OCI-LY1 (cell line): ENCODE results near the gene MAP2K7.

Experiments
- H2AFZ ChIP-seq: fragments of 200-600 bp; sonication (generic), shearing (Covaris generic); 2 replicates; pipeline ENCODE4 v1.6.0; 2014; ENCODE audit warnings: antibody characterized with exemption, mild to moderate bottlenecking, low read length
- H3F3A ChIP-seq: fragments of 200-600 bp; sonication (generic), shearing (Covaris generic); 2 replicates; pipeline ENCODE4 v1.6.0; 2014; ENCODE audit warnings: mild to moderate bottlenecking, antibody characterized with exemption, low read length, moderate library complexity; ENCODE audit not compliant: insufficient read depth
- H3K27ac ChIP-seq: fragments of 200-600 bp; sonication (generic); 2 replicates; pipeline ENCODE4 v1.5.1; 2014; ENCODE audit warnings: low read length, mixed run types, mild to moderate bottlenecking, low read depth; ENCODE audit not compliant: poor library complexity, severe bottlenecking
- H3K27me3 ChIP-seq: fragments of 200-600 bp; sonication (generic); 2 replicates; pipeline ENCODE4 v1.6.0; 2014; ENCODE audit warnings: antibody characterized with exemption, mild to moderate bottlenecking, low read length, moderate library complexity; ENCODE audit not compliant: insufficient read depth
- H3K36me3 ChIP-seq: fragments of 200-600 bp; sonication (generic); 2 replicates; pipeline ENCODE4 v1.6.1; 2014; ENCODE audit warnings: mild to moderate bottlenecking, antibody characterized with exemption, low read length, moderate library complexity, mixed read lengths; ENCODE audit not compliant: insufficient read depth
- H3K4me1 ChIP-seq: fragments of 200-600 bp; sonication (generic); 2 replicates; pipeline ENCODE4 v1.5.1; 2014; ENCODE audit warnings: mild to moderate bottlenecking, low read length, moderate library complexity; ENCODE audit not compliant: insufficient read depth, severe bottlenecking
- H3K4me2 ChIP-seq: fragments of 200-600 bp; sonication (generic), shearing (Covaris generic); 2 replicates; pipeline ENCODE4 v1.6.1; 2014; ENCODE audit warnings: low read length
- H3K4me3 ChIP-seq: fragments of 200-600 bp; sonication (generic); 2 replicates; pipeline ENCODE4 v1.5.1; 2014; ENCODE audit warnings: low read length, low read depth, mild to moderate bottlenecking, mixed read lengths; ENCODE audit not compliant: poor library complexity, severe bottlenecking
- H3K79me2 ChIP-seq: fragments of 200-600 bp; shearing (Covaris generic); 2 replicates; pipeline ENCODE4 v1.6.1; 2016; ENCODE audit warnings: mixed run types, low read length, mixed read lengths; ENCODE audit not compliant: insufficient read depth
- H3K9ac ChIP-seq: fragments of 200-600 bp; sonication (generic), shearing (Covaris generic); 2 replicates; pipeline ENCODE4 v1.6.1; 2014; ENCODE audit warnings: mild to moderate bottlenecking, low read length, mixed read lengths
- H3K9me2 ChIP-seq: fragments of 200-600 bp; sonication (generic), shearing (Covaris generic); 2 replicates; pipeline ENCODE4 v1.6.1; 2014; ENCODE audit warnings: low read depth, mild to moderate bottlenecking, low read length, mixed read lengths
- H3K9me3 ChIP-seq: fragments of 200-600 bp; shearing (Covaris generic); 2 replicates; pipeline ENCODE4 v1.6.1; 2014; ENCODE audit warnings: low read length, mixed read lengths
- H4K20me1 ChIP-seq: fragments of 200-600 bp; sonication (generic), shearing (Covaris generic); 2 replicates; pipeline ENCODE4 v1.6.0; 2016; ENCODE audit warnings: mild to moderate bottlenecking, low read length; ENCODE audit not compliant: insufficient read depth
- EZH2 ChIP-seq: fragments of 200-600 bp; sonication (generic), shearing (Covaris generic); IDR thresholded peaks from 2 replicates; pipeline ENCODE4 v1.8.0; 2017; ENCODE audit warnings: borderline replicate concordance, mixed run types, mild to moderate bottlenecking, antibody characterized with exemption, low read length, moderate library complexity, mixed read lengths
- TF ChIP-seq, protein P1 (sequence below): fragments of 200-600 bp; sonication (generic), shearing (Covaris generic); IDR thresholded peaks from 2 replicates; pipeline ENCODE4 v1.5.1; 2017; ENCODE audit warnings: mild to moderate bottlenecking, antibody characterized with exemption, low read length, moderate library complexity, mixed read lengths

The MAP2K7 gene

DNA sequence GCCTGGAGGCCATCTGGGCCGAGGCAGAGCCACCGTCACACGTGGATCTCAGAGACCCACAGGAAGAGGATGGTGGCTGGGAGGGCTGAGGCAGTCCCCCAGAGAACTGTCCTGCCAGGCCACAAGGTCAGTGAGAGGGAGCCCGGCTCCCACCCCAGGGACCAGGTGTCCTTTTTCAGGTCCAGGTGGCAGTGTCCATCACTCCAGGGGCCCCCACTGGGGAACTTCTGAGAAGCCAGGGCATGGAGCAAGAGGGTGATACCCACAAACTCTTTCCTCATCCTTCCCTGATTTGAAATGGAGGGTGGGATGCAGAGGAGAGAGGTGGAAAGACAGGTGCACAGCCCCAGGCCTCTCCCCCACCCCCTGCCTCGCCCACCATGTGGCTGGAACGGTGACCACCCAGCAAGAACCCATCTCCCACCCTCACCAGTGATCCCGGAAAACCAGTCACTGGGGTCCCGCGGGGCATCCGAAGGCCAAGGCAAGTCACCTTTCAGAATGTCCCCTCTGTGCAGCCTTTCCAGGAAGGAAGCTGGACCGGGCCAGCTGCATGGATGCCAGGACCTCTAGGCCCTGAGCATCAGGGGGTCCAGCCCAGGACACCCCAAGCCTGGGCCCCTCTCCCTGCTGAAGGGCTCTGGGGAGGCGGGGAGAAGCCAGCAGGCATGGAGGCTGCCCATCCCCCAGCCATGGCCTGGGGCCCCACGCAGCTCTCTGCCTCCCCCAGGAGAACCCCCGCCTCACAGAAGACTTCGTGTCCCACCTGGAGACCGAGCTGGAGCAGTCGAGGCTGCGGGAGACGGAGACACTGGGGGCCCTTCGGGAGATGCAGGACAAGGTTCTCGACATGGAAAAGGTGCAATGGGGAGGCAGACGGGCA, 43.6 kb upstream of the MAP2K7 start:
- peaks cover 8% of the 10 kb centered on the region for H3K4me1 ChIP-seq
- H2AFZ ChIP-seq = no peak overlapping the region
- TF ChIP-seq, protein P1, sequence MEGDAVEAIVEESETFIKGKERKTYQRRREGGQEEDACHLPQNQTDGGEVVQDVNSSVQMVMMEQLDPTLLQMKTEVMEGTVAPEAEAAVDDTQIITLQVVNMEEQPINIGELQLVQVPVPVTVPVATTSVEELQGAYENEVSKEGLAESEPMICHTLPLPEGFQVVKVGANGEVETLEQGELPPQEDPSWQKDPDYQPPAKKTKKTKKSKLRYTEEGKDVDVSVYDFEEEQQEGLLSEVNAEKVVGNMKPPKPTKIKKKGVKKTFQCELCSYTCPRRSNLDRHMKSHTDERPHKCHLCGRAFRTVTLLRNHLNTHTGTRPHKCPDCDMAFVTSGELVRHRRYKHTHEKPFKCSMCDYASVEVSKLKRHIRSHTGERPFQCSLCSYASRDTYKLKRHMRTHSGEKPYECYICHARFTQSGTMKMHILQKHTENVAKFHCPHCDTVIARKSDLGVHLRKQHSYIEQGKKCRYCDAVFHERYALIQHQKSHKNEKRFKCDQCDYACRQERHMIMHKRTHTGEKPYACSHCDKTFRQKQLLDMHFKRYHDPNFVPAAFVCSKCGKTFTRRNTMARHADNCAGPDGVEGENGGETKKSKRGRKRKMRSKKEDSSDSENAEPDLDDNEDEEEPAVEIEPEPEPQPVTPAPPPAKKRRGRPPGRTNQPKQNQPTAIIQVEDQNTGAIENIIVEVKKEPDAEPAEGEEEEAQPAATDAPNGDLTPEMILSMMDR = no peak
- TF ChIP-seq EZH2 = no peak
- no peaks in the 10 kb centered on the region for H4K20me1 ChIP-seq
- no peaks in the 10 kb centered on the region for H3F3A ChIP-seq
- peaks cover 8% of the 10 kb centered on the region; the same call in 1 of the 2 replicates for H3K27me3 ChIP-seq
- H3K9me3 ChIP-seq = no peaks in the 10 kb centered on the region
- no peak overlapping the region for H3K27ac ChIP-seq
- no peaks in the 10 kb centered on the region for H3K36me3 ChIP-seq
- H3K4me3 ChIP-seq = no peak overlapping the region
- H3K4me2 ChIP-seq = no peak overlapping the region
- H3K79me2 ChIP-seq = no peaks in the 10 kb centered on the region
- no peaks in the 10 kb centered on the region for H3K9me2 ChIP-seq
- H3K9ac ChIP-seq = no peak overlapping the region

GRCh38 chr19:7860714-7861618, 42.7 kb upstream of the MAP2K7 start:
- H3K36me3 ChIP-seq = no peaks in the 10 kb centered on the region
- H2AFZ ChIP-seq = no peak overlapping the region
- H3F3A ChIP-seq = no peaks in the 10 kb centered on the region
- H3K4me1 ChIP-seq = peaks cover 12% of the 10 kb centered on the region
- no peak overlapping the region for H3K4me2 ChIP-seq
- no peaks in the 10 kb centered on the region for H4K20me1 ChIP-seq
- no peak overlapping the region for H3K27ac ChIP-seq
- no peak overlapping the region for H3K4me3 ChIP-seq
- TF ChIP-seq EZH2 = no peak
- TF ChIP-seq, protein P1 = no peak
- no peaks in the 10 kb centered on the region for H3K9me2 ChIP-seq
- H3K79me2 ChIP-seq = no peaks in the 10 kb centered on the region
- H3K27me3 ChIP-seq = peaks cover 8% of the 10 kb centered on the region; the same call in 1 of the 2 replicates
- H3K9me3 ChIP-seq = no peaks in the 10 kb centered on the region
- no peak overlapping the region for H3K9ac ChIP-seq

DNA sequence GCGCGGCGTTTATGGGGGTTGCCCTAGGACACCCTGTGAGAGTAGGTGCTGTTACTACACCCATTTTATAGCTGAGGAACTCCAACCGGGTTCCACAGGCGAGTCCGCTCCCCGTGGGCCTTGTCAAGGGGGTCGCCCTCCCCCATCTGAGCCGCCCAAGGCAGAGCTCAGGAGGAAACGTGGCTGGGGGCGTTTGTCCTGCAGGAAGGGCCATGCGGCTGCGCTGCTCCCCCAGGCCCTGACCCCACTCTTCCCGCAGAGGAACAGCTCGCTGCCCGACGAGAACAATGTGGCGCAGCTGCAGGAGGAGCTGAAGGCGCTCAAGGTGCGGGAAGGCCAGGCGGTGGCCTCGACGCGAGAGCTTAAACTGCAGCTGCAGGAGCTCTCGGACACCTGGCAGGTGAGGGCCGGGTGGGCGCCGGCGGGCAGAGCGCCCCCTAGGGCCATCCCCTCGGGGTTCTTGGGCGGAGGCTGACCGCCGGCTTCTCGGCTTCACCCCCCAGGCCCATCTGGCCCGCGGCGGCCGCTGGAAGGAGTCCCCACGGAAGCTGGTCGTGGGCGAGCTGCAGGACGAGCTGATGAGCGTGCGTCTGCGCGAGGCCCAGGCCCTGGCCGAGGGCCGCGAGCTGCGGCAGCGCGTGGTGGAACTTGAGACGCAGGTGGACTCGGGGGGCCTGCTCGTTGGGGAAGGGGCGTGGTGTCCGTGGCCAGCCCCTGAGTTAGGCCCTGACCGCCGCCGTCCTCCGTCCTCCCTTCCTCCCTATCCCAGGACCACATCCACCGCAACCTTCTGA, 41.9 kb upstream of the MAP2K7 start:
- H4K20me1 ChIP-seq = no peaks in the 10 kb centered on the region
- H3F3A ChIP-seq = no peaks in the 10 kb centered on the region
- H3K9ac ChIP-seq = no peak overlapping the region
- peaks cover 5% of the 10 kb centered on the region; the same call in 1 of the 2 replicates for H3K27me3 ChIP-seq
- no peaks in the 10 kb centered on the region for H3K36me3 ChIP-seq
- peaks cover 12% of the 10 kb centered on the region for H3K4me1 ChIP-seq
- H3K9me2 ChIP-seq = no peaks in the 10 kb centered on the region
- H3K4me2 ChIP-seq = no peak overlapping the region
- H3K4me3 ChIP-seq = no peak overlapping the region
- no peak overlapping the region for H3K27ac ChIP-seq
- H2AFZ ChIP-seq = no peak overlapping the region
- no peaks in the 10 kb centered on the region for H3K79me2 ChIP-seq
- no peak for TF ChIP-seq EZH2
- TF ChIP-seq, protein P1 = peak; percentile 28
- H3K9me3 ChIP-seq = no peaks in the 10 kb centered on the region
